MCF 10A (cell line): ENCODE measurements around the gene MICOS13. TPM values are rescaled to one million over a fixed set of nuclear protein-coding genes. Genes with fewer than 3 reads are reported as not detected.
"Not testable (repeated sequence)": the region's sequence is repeated elsewhere in the genome, so short reads cannot be mapped to it uniquely, and the experiment has no call there.

Experiments
- BruUV-seq: library from RNA; stranded (reverse); fragments of 400-500 nt; replicated peaks from 2 replicates; lab custom pipeline; 2021; lab: Mats Ljungman, UMichigan
- CTCF ChIA-PET: fragments of 300-600 bp; sonication (Branson Sonifier 250); formaldehyde crosslinking; extraction: SDS; loops from one replicate; lab custom pipeline; 2021; ENCODE audit warnings: antibody characterized with exemption, inconsistent platforms; lab: Yijun Ruan, JAX
- POLR2A ChIA-PET: fragments of 300-600, 350-650 bp; sonication (Branson Sonifier 250); formaldehyde crosslinking; extraction: SDS; loops from one replicate; lab custom pipeline; 2020; ENCODE audit warnings: antibody characterized with exemption, inconsistent platforms; lab: Yijun Ruan, JAX
- DNase-seq: peaks from one replicate; pipeline ENCODE4 v3.0.0-alpha.2; 2018; ENCODE audit not compliant: unreplicated experiment
- H3K27ac Mint-ChIP-seq: one replicate; pipeline ENCODE4 v1.8.0; 2022; ENCODE audit warnings: mild to moderate bottlenecking, low read depth, mixed read lengths; ENCODE audit not compliant: unreplicated experiment
- H3K27me3 Mint-ChIP-seq: one replicate; pipeline ENCODE4 v1.8.0; 2022; ENCODE audit warnings: mixed read lengths; ENCODE audit not compliant: insufficient read depth, unreplicated experiment
- H3K36me3 Mint-ChIP-seq: one replicate; pipeline ENCODE4 v1.8.0; 2022; ENCODE audit warnings: mild to moderate bottlenecking, moderate library complexity, mixed read lengths; ENCODE audit not compliant: insufficient read depth, unreplicated experiment
- H3K4me1 Mint-ChIP-seq: one replicate; pipeline ENCODE4 v1.8.0; 2022; ENCODE audit warnings: mixed read lengths; ENCODE audit not compliant: insufficient read depth, unreplicated experiment
- H3K4me3 Mint-ChIP-seq: one replicate; pipeline ENCODE4 v1.8.0; 2022; ENCODE audit warnings: mild to moderate bottlenecking, moderate library complexity, mixed read lengths; ENCODE audit not compliant: unreplicated experiment
- H3K9me3 Mint-ChIP-seq: one replicate; pipeline ENCODE4 v1.8.0; 2022; ENCODE audit warnings: mixed read lengths; ENCODE audit not compliant: unreplicated experiment
- intact Hi-C: fragments of 100-400 bp; cut with micrococcal nuclease; formaldehyde crosslinking; loops from 2 replicates; pipeline ENCODE4 v1.14.1; 2022
- total RNA-seq: library from RNA; stranded (reverse); gene quantifications from 2 replicates; pipeline ENCODE4 v1.2.3, GENCODE V29; 2022
- TF ChIP-seq, protein P1 (sequence below): fragments of 200-600 bp; IDR thresholded peaks from one replicate; pipeline ENCODE4 v1.8.0; 2022; ENCODE audit warnings: antibody characterized with exemption, mild to moderate bottlenecking; ENCODE audit not compliant: unreplicated experiment

The MICOS13 gene
- total RNA-seq, 1 experiment from 2014 or later = 73.0 TPM

DNA sequence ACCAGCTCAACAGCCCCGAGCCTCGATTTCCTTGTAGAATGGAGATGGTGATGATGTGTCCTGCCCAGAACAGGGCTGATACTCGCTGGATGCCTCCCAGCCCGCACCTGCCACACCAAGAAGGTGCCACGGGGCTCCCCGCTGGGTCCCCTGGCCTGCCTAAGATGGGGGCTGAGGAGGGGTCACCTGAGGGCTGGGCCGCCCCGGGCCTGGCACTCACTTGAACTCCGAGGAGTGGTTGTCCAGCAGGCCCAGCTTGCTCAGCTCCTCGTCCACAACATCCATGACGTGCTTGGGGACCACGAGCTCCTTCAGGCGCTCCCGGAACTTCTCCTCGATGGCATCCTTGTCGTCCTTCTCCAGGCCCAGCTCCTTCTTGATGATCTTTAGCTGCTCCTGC, 25.2 kb upstream of the MICOS13 start:
- CTCF ChIA-PET = interaction anchor here (0.6 kb wide), 1 partner anchor 14 kb away, joined by 4 read pairs; the partner anchor contains the start of gene LONP1
- BruUV-seq = no TSS peak
- DNase-seq = no peak
- H3K4me3 Mint-ChIP-seq = no peak overlapping the region
- POLR2A ChIA-PET = interaction anchor here (0.8 to 1.2 kb wide), 2 partner anchors 13 to 15 kb away, joined by 3 read pairs; no protein-coding TSS in a partner anchor
- TF ChIP-seq, protein P1, sequence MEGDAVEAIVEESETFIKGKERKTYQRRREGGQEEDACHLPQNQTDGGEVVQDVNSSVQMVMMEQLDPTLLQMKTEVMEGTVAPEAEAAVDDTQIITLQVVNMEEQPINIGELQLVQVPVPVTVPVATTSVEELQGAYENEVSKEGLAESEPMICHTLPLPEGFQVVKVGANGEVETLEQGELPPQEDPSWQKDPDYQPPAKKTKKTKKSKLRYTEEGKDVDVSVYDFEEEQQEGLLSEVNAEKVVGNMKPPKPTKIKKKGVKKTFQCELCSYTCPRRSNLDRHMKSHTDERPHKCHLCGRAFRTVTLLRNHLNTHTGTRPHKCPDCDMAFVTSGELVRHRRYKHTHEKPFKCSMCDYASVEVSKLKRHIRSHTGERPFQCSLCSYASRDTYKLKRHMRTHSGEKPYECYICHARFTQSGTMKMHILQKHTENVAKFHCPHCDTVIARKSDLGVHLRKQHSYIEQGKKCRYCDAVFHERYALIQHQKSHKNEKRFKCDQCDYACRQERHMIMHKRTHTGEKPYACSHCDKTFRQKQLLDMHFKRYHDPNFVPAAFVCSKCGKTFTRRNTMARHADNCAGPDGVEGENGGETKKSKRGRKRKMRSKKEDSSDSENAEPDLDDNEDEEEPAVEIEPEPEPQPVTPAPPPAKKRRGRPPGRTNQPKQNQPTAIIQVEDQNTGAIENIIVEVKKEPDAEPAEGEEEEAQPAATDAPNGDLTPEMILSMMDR = no peak
- intact Hi-C loops = no loop called here
- no peak overlapping the region for H3K27ac Mint-ChIP-seq
- H3K36me3 Mint-ChIP-seq = peaks cover 90% of the 10 kb centered on the region
- H3K9me3 Mint-ChIP-seq = no peaks in the 10 kb centered on the region
- H3K27me3 Mint-ChIP-seq = no peaks in the 10 kb centered on the region
- peaks cover 6% of the 10 kb centered on the region for H3K4me1 Mint-ChIP-seq

DNA sequence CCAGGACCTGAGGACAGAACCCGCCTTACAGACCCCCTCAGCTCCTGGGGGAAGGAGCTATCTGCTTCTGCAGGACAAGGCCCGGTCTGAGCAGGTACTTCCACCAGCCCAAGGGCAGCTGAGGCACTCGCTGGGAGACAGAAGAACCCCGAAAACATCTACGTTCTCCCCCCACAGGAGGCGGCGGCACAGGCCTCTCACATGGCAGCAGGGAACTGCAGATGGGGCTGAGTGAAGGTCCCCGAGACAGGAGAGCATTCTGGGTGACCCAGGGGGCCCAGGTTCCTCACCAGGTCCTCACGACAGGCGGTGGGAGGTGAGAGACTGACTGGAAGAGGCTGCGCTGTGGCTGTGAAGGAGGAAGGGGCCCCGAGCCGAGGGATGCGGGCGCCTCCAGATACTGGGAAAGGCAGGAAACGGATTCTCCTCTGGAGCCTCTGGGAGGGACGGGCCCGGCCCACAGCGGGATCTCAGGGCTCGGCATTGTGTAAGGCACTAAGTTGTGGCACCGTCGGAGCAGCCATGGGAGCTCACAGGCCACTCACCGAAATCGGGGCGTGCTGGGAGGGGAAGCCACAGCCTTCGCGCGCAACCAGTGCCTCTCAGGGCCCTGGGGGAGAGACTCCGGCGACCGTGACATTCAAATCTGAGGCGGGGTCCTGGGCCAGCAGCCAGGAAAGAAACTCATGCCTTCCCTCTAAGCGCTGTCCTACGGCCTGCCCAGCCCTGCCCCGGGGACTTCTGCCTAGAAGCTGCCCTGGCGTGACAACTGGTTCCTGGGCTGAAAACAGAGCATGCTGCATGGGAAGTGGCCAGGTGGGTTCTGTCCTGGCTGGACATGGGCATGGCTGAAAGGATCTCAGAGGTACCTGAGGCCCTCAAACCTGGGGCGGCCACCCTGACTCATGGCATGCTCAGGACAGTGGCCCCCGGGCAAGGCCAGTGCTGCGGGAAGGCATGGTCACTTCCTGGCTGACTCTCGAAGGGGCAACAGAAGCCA, 23.8 kb upstream of the MICOS13 start:
- H3K4me1 Mint-ChIP-seq = peaks cover 6% of the 10 kb centered on the region
- CTCF ChIA-PET = no interaction called here
- no peaks in the 10 kb centered on the region for H3K9me3 Mint-ChIP-seq
- no peak overlapping the region for H3K4me3 Mint-ChIP-seq
- DNase-seq = no peak
- intact Hi-C loops = no loop called here
- TF ChIP-seq, protein P1 = no peak
- BruUV-seq = no TSS peak
- H3K27me3 Mint-ChIP-seq = no peaks in the 10 kb centered on the region
- peak overlapping the region; percentile 49 for H3K27ac Mint-ChIP-seq
- POLR2A ChIA-PET = no interaction called here
- H3K36me3 Mint-ChIP-seq = peaks cover 88% of the 10 kb centered on the region

DNA sequence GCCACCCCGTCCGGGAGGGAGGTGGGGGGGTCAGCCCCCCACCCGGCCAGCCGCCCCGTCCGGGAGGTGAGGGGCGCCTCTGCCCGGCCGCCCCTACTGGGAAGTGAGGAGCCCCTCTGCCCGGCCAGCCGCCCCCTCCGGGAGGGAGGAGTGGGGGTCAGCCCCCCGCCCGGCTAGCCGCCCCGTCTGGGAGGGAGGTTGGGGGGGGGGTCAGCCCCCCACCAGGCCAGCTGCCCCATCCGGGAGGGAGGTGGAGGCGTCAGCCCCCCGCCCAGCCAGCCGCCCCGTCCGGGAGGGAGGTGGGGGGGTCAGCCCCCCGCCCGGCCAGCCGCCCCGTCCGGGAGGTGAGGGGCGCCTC, 21.7 kb upstream of the MICOS13 start:
- CTCF ChIA-PET = interaction anchor here (0.7 kb wide), 1 partner anchor 13 kb away, joined by 3 read pairs; no protein-coding TSS in a partner anchor
- peaks cover 91% of the 10 kb centered on the region for H3K36me3 Mint-ChIP-seq
- H3K27me3 Mint-ChIP-seq, DNase-seq, BruUV-seq, H3K4me3 Mint-ChIP-seq, POLR2A ChIA-PET, H3K27ac Mint-ChIP-seq, H3K9me3 Mint-ChIP-seq, H3K4me1 Mint-ChIP-seq, intact Hi-C loops: not testable (repeated sequence)

DNA sequence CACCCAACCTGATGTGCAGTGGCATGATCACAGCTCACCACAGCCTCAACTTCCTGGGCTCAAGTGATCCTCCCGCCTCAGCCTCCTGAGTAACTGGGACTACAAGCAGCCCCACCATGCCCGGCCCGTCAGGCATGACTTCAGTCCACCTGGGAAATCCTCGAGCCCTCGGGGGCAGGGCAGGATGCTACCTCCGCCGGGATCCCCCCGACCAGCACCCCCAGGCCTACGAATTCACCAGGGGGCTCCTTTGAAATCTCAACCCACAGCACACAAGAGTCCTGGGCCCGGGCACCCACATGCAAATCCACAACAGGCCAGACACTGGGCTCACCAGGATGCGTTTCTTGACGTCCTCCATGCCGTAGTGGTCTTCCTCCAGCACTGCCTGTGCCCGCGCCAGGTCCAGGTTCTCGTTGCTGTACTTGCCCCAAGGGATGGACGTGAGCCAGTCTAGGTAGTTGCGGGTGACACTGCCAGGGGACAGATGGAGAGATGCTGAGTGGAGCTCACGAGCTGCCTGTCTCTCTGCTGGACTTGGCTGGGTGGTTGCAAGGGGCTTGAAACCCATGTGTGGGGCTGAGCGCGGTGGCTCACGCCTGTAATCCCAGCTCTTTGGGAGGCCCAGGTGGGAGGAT, 20.3 kb upstream of the MICOS13 start:
- Mint-ChIP-seq H3K9me3 (no peaks in the 10 kb centered on the region), H3K4me1 (peaks cover 6% of the 10 kb centered on the region), H3K36me3 (peaks cover 89% of the 10 kb centered on the region), H3K27me3 (no peaks in the 10 kb centered on the region), H3K27ac (no peak overlapping the region), H3K4me3 (no peak overlapping the region)
- ChIA-PET CTCF (interaction anchor here (0.6 kb wide), 1 partner anchor 555 kb away, joined by 3 read pairs; no protein-coding TSS in a partner anchor), POLR2A (interaction anchor here (0.7 to 3.1 kb wide), 2 partner anchors 11 to 18 kb away, joined by 3 to 15 read pairs; partner anchors contain the start of gene RPL36)
- TF ChIP-seq, protein P1 = no peak
- intact Hi-C loops = no loop called here
- DNase-seq = no peak
- BruUV-seq = no TSS peak
